Measurements from ENCODE around the gene OR8D2. TPM values are rescaled to one million over a fixed set of nuclear protein-coding genes. Genes with fewer than 3 reads are reported as not detected.

The OR8D2 gene
- total and polyA plus RNA-seq, 2 of the 4 experiments (the other 2 are of a cell fraction), result not detected

DNA sequence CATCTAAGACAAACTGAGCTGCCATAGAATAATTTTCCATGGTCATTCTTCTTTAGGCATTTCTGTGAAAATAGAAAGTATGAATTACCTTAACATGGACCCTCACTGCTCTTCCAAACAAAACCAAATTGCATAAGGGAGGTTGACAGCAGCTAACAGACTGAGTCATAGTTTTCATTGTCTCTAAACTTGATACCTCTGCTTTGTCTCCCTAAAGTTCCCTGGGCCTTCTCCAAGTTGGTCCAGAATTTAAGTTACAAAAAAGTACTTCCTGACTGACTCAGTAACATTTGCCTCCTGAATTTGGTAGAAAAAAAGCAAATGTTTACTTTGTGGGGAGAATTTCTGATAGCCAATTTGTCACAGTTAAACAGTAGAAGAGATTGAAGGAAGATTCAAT lies 9.3 kb downstream of the OR8D2 start:
- Histone ChIP-seq H3K4me2 (ENCODE audit: low read depth, low read length) (no peak overlapping the region), H3K79me1 (ENCODE audit: low read depth in 1 of 2, low read length in 2 of 2) (no peaks in the 10 kb centered on the region), H3K36me3 (ENCODE audit: control insufficient read depth, insufficient read depth, low read length) (no peaks in the 10 kb centered on the region), H2BK120ac (ENCODE audit: low read depth, low read length) (peak overlapping the region; percentile 46; the same call in 1 of the 2 replicates), H3K4me3 (ENCODE audit: insufficient read depth, low read depth, low read length) (no peak overlapping the region), H3K18ac (ENCODE audit: low read depth, low read length) (no peak overlapping the region; the same call in 1 of the 2 replicates), H2BK15ac (ENCODE audit: low read depth, low read length) (no peak overlapping the region), H2AK9ac (replicated peaks; ENCODE audit: low read depth, low read length, poor library complexity) (no peak overlapping the region), H3K27me3 (ENCODE audit: control insufficient read depth, insufficient read depth, low read length) (no peaks in the 10 kb centered on the region), H3K56ac (ENCODE audit: extremely low read depth, insufficient read depth, low read length) (no peak overlapping the region), H3K14ac (replicated peaks; ENCODE audit: low read depth, low read length) (no peak overlapping the region), H4K20me1 (ENCODE audit: insufficient read depth, low read length) (no peaks in the 10 kb centered on the region), H2BK20ac (ENCODE audit: low read depth, low read length) (0 out of 2 replicates have a peak overlapping the region, but pooled peaks have one; percentile 71), H2BK5ac (ENCODE audit: low read depth, low read length, poor library complexity, severe bottlenecking) (no peak overlapping the region), H2AFZ (replicated peaks; ENCODE audit: low read length, poor library complexity) (no peak overlapping the region), H3K9me1 (ENCODE audit: insufficient read depth, low read length) (no peaks in the 10 kb centered on the region), H4K8ac (ENCODE audit: low read depth in 2 of 2, low read length in 2 of 2) (no peak overlapping the region), H3K27ac (ENCODE audit: insufficient read depth, low read length) (no peak overlapping the region), H3K4me1 (ENCODE audit: control insufficient read depth, insufficient read depth, low read length) (peaks cover 2% of the 10 kb centered on the region; the same call in 1 of the 2 replicates), H3K9me3 (ENCODE audit: control insufficient read depth, insufficient read depth, low read length) (no peaks in the 10 kb centered on the region), H4K91ac (ENCODE audit: insufficient read depth, low read depth, low read length) (no peak overlapping the region), H3K9ac (ENCODE audit: low read depth, low read length) (no peak overlapping the region), H3K23ac (ENCODE audit: low read depth, low read length) (no peak overlapping the region), H3K4ac (ENCODE audit: low read depth, low read length) (0 out of 2 replicates have a peak overlapping the region, but pooled peaks have one; percentile 16), H4K5ac (ENCODE audit: low read depth, low read length) (peak overlapping the region; percentile 68; the same call in 1 of the 2 replicates), H2AK5ac (ENCODE audit: low read depth, low read length) (no peak overlapping the region)
- BruUV-seq (replicated peaks), result no TSS peak
- TF ChIP-seq RAD21 (IDR thresholded peaks at IDR 0.05; ENCODE audit: low read length) (no peak), BHLHE40 (IDR thresholded peaks at IDR 0.05; ENCODE audit: low read depth, low read length) (no peak), NFE2L2 (IDR thresholded peaks at IDR 0.05; ENCODE audit: low read depth, low read length) (no peak), USF2 (IDR thresholded peaks at IDR 0.05; ENCODE audit: low read depth, low read length) (no peak), CEBPB (IDR thresholded peaks at IDR 0.05; ENCODE audit: low read depth, low read length) (no peak), RFX5 (IDR thresholded peaks at IDR 0.05; ENCODE audit: low read depth, low read length) (no peak), RCOR1 (IDR thresholded peaks at IDR 0.05; ENCODE audit: insufficient replicate concordance, low read length) (no peak), MAZ (IDR thresholded peaks at IDR 0.05; ENCODE audit: borderline replicate concordance, low read depth, low read length) (no peak), POLR2A (IDR thresholded peaks at IDR 0.05; ENCODE audit: low read depth, low read length) (no peak), CTCF (conservative IDR thresholded peaks at IDR 0.05; ENCODE audit: low read depth, low read length) (no peak), CHD1 (IDR thresholded peaks at IDR 0.05; ENCODE audit: low read depth, low read length) (no peak), SMC3 (IDR thresholded peaks at IDR 0.05; ENCODE audit: low read depth, low read length) (no peak), MXI1 (IDR thresholded peaks at IDR 0.05; ENCODE audit: borderline replicate concordance, low read depth, low read length) (no peak), ELK1 (IDR thresholded peaks at IDR 0.05; ENCODE audit: borderline replicate concordance, low read depth, low read length) (no peak), FOS (IDR thresholded peaks at IDR 0.05; ENCODE audit: low read depth, low read length) (no peak), MAFK (IDR thresholded peaks at IDR 0.05; ENCODE audit: low read depth, low read length) (no peak)
- intact Hi-C loops (cut with micrococcal nuclease), result no loop called here
- DNase-seq, result peak; percentile 4
- ChIA-PET POLR2A (ENCODE audit: unreplicated experiment) (no interaction called here), CTCF (no interaction called here)
- in situ Hi-C loops (cut with MboI; ENCODE audit: low sequenced_read_pairs), result loop anchor here (10.0 kb wide), 1 partner anchor 236 kb away; no protein-coding TSS in a partner anchor
- ATAC-seq (ENCODE audit: low read depth), result no peak
- dilution Hi-C loops (cut with HindIII; ENCODE audit: low sequenced_read_pairs, unreplicated experiment), result no loop called here

Measured in IMR-90 (cell line).